ENCODE results near the gene TFF3.

Gene TFF3

GRCh38 chr21:42287193-42288083, 27.8 kb downstream of the TFF3 start:
- Mint-ChIP-seq H3K9me3 (peaks cover 6% of the 10 kb centered on the region), H3K27ac (no peak overlapping the region), H3K4me3 (no peak overlapping the region), H3K4me1 (ENCODE audit: low read depth) (no peaks in the 10 kb centered on the region), H3K36me3 (ENCODE audit: low read depth) (peaks cover 19% of the 10 kb centered on the region), H3K27me3 (ENCODE audit: low read depth) (no peaks in the 10 kb centered on the region)

GRCh38 chr21:42286416-42286815, 28.8 kb downstream of the TFF3 start:
- Mint-ChIP-seq H3K27ac (no peak overlapping the region), H3K36me3 (ENCODE audit: low read depth) (peaks cover 19% of the 10 kb centered on the region), H3K4me3 (no peak overlapping the region), H3K4me1 (ENCODE audit: low read depth) (no peaks in the 10 kb centered on the region), H3K9me3 (peaks cover 6% of the 10 kb centered on the region), H3K27me3 (ENCODE audit: low read depth) (no peaks in the 10 kb centered on the region)

- Mint-ChIP-seq H3K27ac (no peak overlapping the region), H3K9me3 (peaks cover 6% of the 10 kb centered on the region), H3K27me3 (ENCODE audit: low read depth) (no peaks in the 10 kb centered on the region), H3K36me3 (ENCODE audit: low read depth) (peaks cover 19% of the 10 kb centered on the region), H3K4me1 (ENCODE audit: low read depth) (no peaks in the 10 kb centered on the region), H3K4me3 (no peak overlapping the region)
Observed at GRCh38 chr21:42285569-42286245, 29.5 kb downstream of the TFF3 start.

GRCh38 chr21:42282715-42283114, 32.5 kb downstream of the TFF3 start:
- H3K27me3 Mint-ChIP-seq (ENCODE audit: low read depth), result no peaks in the 10 kb centered on the region
- H3K4me3 Mint-ChIP-seq, result no peak overlapping the region
- H3K27ac Mint-ChIP-seq, result no peak overlapping the region
- H3K36me3 Mint-ChIP-seq (ENCODE audit: low read depth), result peaks cover 7% of the 10 kb centered on the region
- no peaks in the 10 kb centered on the region for H3K4me1 Mint-ChIP-seq (ENCODE audit: low read depth)
- no peaks in the 10 kb centered on the region for H3K9me3 Mint-ChIP-seq

GRCh38 chr21:42282021-42282420, 33.2 kb downstream of the TFF3 start:
- Mint-ChIP-seq H3K9me3 (no peaks in the 10 kb centered on the region), H3K4me1 (ENCODE audit: low read depth) (no peaks in the 10 kb centered on the region), H3K36me3 (ENCODE audit: low read depth) (peaks cover 6% of the 10 kb centered on the region), H3K27ac (no peak overlapping the region), H3K27me3 (ENCODE audit: low read depth) (no peaks in the 10 kb centered on the region), H3K4me3 (no peak overlapping the region)

GRCh38 chr21:42281181-42281680, 34.0 kb downstream of the TFF3 start:
- Mint-ChIP-seq H3K4me3 (no peak overlapping the region), H3K9me3 (no peaks in the 10 kb centered on the region), H3K4me1 (ENCODE audit: low read depth) (no peaks in the 10 kb centered on the region), H3K27me3 (ENCODE audit: low read depth) (no peaks in the 10 kb centered on the region), H3K27ac (no peak overlapping the region), H3K36me3 (ENCODE audit: low read depth) (peaks cover 5% of the 10 kb centered on the region)

GRCh38 chr21:42280356-42281180, 34.6 kb downstream of the TFF3 start:
- Mint-ChIP-seq H3K9me3 (no peaks in the 10 kb centered on the region), H3K27me3 (ENCODE audit: low read depth) (no peaks in the 10 kb centered on the region), H3K36me3 (ENCODE audit: low read depth) (peaks cover 5% of the 10 kb centered on the region), H3K4me1 (ENCODE audit: low read depth) (no peaks in the 10 kb centered on the region), H3K27ac (no peak overlapping the region), H3K4me3 (no peak overlapping the region)

- H3K4me3 Mint-ChIP-seq, result no peak overlapping the region
- no peaks in the 10 kb centered on the region for H3K4me1 Mint-ChIP-seq (ENCODE audit: low read depth)
- H3K27me3 Mint-ChIP-seq (ENCODE audit: low read depth), result no peaks in the 10 kb centered on the region
- no peaks in the 10 kb centered on the region for H3K9me3 Mint-ChIP-seq
- H3K27ac Mint-ChIP-seq, result no peak overlapping the region
- H3K36me3 Mint-ChIP-seq (ENCODE audit: low read depth), result peaks cover 5% of the 10 kb centered on the region
Observed at GRCh38 chr21:42279888-42280287, 35.3 kb downstream of the TFF3 start.

GRCh38 chr21:42279341-42279871, 35.8 kb downstream of the TFF3 start:
- no peaks in the 10 kb centered on the region for H3K27me3 Mint-ChIP-seq (ENCODE audit: low read depth)
- H3K27ac Mint-ChIP-seq, result no peak overlapping the region
- no peaks in the 10 kb centered on the region for H3K4me1 Mint-ChIP-seq (ENCODE audit: low read depth)
- H3K4me3 Mint-ChIP-seq, result no peak overlapping the region
- no peaks in the 10 kb centered on the region for H3K9me3 Mint-ChIP-seq
- peaks cover 5% of the 10 kb centered on the region for H3K36me3 Mint-ChIP-seq (ENCODE audit: low read depth)

GRCh38 chr21:42278451-42279149, 36.6 kb downstream of the TFF3 start:
- H3K4me3 Mint-ChIP-seq, result no peak overlapping the region
- peaks cover 5% of the 10 kb centered on the region for H3K36me3 Mint-ChIP-seq (ENCODE audit: low read depth)
- no peaks in the 10 kb centered on the region for H3K27me3 Mint-ChIP-seq (ENCODE audit: low read depth)
- no peaks in the 10 kb centered on the region for H3K9me3 Mint-ChIP-seq
- no peaks in the 10 kb centered on the region for H3K4me1 Mint-ChIP-seq (ENCODE audit: low read depth)
- no peak overlapping the region for H3K27ac Mint-ChIP-seq

- peaks cover 3% of the 10 kb centered on the region for H3K36me3 Mint-ChIP-seq (ENCODE audit: low read depth)
- no peaks in the 10 kb centered on the region for H3K4me1 Mint-ChIP-seq (ENCODE audit: low read depth)
Observed at GRCh38 chr21:42277593-42277992, 37.6 kb downstream of the TFF3 start.

GRCh38 chr21:42276526-42277154, 38.6 kb downstream of the TFF3 start:
- Mint-ChIP-seq H3K4me1 (ENCODE audit: low read depth) (no peaks in the 10 kb centered on the region), H3K27ac (no peak overlapping the region), H3K36me3 (ENCODE audit: low read depth) (peaks cover 3% of the 10 kb centered on the region), H3K9me3 (no peaks in the 10 kb centered on the region), H3K27me3 (ENCODE audit: low read depth) (no peaks in the 10 kb centered on the region), H3K4me3 (no peak overlapping the region)

More at GRCh38 chr21:42277593-42277992, 37.6 kb downstream of the TFF3 start:
- Mint-ChIP-seq H3K4me3 (no peak overlapping the region), H3K27ac (no peak overlapping the region), H3K27me3 (ENCODE audit: low read depth) (no peaks in the 10 kb centered on the region), H3K9me3 (no peaks in the 10 kb centered on the region)

- H3K4me1 Mint-ChIP-seq (ENCODE audit: low read depth), result no peaks in the 10 kb centered on the region
- no peak overlapping the region for H3K27ac Mint-ChIP-seq
- H3K27me3 Mint-ChIP-seq (ENCODE audit: low read depth), result no peaks in the 10 kb centered on the region
- H3K4me3 Mint-ChIP-seq, result no peak overlapping the region
- peaks cover 5% of the 10 kb centered on the region for H3K36me3 Mint-ChIP-seq (ENCODE audit: low read depth)
- H3K9me3 Mint-ChIP-seq, result no peaks in the 10 kb centered on the region
Observed at GRCh38 chr21:42276076-42276475, 39.1 kb downstream of the TFF3 start.
